ENCODE measurements around the gene HHIPL1.

- no peak for TF ChIP-seq CTCF (IDR thresholded peaks at IDR 0.05; ENCODE audit: poor library complexity)
- no peak for TF ChIP-seq EZH2phosphoT487 (IDR thresholded peaks at IDR 0.05; ENCODE audit: low read depth, severe bottlenecking, unreplicated experiment)
Observed at GRCh38 chr14:99600232-99600888, 44.6 kb upstream of the HHIPL1 start.
